ENCODE data around the gene CDC42SE2.

DNA sequence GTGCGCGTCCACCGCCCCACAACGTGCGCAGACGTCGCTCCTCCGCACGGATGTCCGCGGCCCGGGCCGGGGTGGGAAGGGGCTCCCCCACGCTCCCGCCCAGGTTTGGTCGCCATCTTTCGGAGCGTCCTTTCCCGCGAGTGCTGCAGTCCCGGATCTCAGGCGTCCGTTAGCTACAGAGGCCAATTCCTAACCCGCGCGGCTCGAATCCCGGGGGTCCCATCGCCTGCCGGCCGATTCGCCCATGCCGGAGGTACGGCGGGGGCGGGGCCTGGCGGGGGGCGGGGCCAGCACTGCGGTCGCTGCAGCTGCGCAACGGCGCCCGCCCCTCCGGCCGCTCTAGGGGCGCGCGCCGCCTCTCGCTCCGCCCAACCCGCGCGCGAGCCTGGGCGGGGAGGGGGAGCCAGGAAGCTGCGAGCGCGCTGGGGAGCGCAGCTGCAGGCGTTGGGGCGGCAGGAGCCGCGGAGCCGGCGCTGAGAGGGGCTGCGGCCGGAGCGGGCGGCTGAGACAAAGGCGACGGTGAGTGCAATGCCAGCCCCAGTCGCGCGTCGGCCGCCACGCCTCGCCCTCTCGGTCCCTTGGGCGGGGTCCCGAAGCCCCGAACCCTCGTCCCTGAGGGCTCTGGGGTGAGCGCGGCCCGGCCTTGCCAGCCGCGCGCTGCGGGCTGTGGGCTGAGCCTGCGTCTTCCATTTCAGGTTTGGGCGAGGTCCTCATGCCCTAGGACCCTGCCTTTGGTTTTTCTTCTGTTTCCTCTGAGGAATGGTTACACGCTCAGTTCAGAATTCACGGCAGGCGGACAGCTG, at the start of gene CDC42SE2:
- no peak for TF ChIP-seq CTCF (IDR thresholded peaks at IDR 0.05)
- TF ChIP-seq ZFX (IDR thresholded peaks at IDR 0.05; ENCODE audit: borderline replicate concordance): no peak
